Right forelimb (tissue), 1 donor: ENCODE results near the gene CES5A.
A peak's percentile ranks its signal among the peaks of the same experiment; 100 is the strongest.
"Not testable (repeated sequence)": the region's sequence is repeated elsewhere in the genome, so short reads cannot be mapped to it uniquely, and the experiment has no call there.

ENCODE experiments used
- DNase-seq: peaks from one replicate; pipeline ENCODE4 v3.0.0-alpha.2; 2018

The CES5A gene

GRCh38 chr16:55825115-55825728 is 50.0 kb downstream of the CES5A start:
- no peak for DNase-seq

- DNase-seq = no peak
These were observed 50.6 kb downstream of the CES5A start for GRCh38 chr16:55824473-55825000.

DNA sequence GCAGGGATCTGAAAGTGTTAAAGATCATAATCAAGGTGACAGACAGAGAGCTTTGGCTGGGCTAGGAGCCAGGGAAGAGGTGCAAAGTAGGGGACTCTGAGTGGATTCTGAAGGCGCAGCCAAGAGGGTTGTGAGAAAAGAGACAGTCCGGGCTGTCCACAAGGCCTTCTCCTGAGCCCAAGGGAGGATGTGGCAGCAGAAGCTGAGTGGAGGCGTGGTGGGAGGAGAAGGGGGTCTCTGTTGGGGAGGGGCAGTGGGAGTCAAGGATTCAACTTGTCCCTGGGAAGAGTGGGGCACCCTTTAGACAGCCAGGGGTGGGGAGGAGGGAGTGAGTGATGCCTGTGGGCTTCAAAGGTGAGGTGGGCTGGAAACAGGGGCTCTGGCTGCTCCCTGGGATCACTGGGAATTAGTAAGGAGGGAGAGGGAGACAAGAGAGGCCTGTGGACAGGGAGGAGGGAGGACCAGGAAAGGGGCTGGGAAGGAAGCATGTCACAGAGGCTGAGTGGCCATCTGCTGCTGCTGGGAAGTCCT is 52.8 kb downstream of the CES5A start:
- DNase-seq = no peak

- DNase-seq = no peak
These were observed 54.0 kb downstream of the CES5A start for GRCh38 chr16:55821210-55821609.

DNA sequence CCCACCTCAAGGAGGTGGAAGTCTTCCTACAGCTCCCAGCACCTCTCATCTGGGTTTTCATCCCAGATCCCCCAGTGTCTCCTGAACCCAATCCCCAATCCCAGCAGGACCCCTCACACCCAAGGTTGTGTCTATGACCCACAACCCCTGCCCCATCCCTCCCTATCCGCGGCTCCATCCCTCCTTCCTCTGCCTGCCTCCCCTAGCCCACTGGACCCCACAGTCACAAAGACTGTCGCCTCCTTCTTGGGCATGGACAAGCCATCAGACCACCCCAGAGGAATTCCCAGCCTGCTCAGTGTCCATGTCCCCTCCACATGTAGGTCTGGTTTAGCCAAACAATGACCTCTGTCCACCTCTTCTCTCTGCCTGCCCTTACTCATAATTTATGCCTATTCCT is 54.6 kb downstream of the CES5A start:
- no peak for DNase-seq

- no peak for DNase-seq
These were observed 57.8 kb downstream of the CES5A start for GRCh38 chr16:55817236-55817912.

GRCh38 chr16:55816222-55816621 is 59.0 kb downstream of the CES5A start:
- DNase-seq = peak; percentile 30

- peak; percentile 23 for DNase-seq
These were observed 59.9 kb downstream of the CES5A start for GRCh38 chr16:55815320-55815719.

DNA sequence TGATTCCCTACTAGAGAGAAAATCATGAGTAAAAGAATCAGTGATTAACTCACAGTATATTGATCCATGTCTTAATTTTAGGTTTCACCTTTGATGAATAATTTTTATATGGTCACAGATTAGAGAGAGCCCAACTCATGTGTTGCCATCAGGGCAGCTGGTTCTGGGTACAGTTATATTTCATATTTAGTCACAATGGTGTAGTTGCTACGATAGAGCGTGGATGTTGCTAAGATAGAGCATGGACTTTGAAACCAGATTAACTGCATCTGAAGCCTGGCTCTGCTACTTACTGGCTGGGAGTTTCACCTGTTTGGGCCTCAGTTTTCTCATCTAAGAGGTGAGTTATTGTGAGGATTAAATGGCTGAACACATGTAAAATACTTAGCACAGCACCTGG is 61.0 kb downstream of the CES5A start:
- not testable (repeated sequence) for DNase-seq

DNA sequence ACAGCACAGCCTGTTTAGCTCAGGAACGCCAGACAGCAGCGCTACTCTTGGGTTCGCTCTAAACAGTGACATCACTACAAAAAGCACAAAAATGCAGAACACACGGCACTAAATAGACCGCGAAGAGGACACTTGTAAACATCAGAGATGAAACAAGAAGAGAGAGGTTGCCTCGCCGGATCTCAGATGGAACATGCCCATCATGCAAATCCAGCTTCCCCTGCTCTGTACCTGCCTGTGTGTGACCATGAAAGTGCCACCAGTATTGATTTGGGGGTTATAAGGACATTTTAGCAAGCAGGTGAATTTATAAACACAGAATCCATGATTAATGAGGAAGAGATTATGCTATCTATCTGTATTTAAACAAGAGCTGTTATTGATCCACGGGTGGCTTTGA is 61.4 kb downstream of the CES5A start:
- peak; percentile 15 for DNase-seq

GRCh38 chr16:55812951-55813350 is 62.2 kb downstream of the CES5A start:
- no peak for DNase-seq

GRCh38 chr16:55811811-55812210 is 63.4 kb downstream of the CES5A start:
- DNase-seq = peak; percentile 21

- DNase-seq = peak; percentile 17
These were observed 64.7 kb downstream of the CES5A start for GRCh38 chr16:55810451-55810961.

GRCh38 chr16:55809851-55810250 is 65.3 kb downstream of the CES5A start:
- no peak for DNase-seq

GRCh38 chr16:55809386-55809785 is 65.8 kb downstream of the CES5A start:
- no peak for DNase-seq

GRCh38 chr16:55808286-55808685 is 66.9 kb downstream of the CES5A start:
- not testable (repeated sequence) for DNase-seq

DNA sequence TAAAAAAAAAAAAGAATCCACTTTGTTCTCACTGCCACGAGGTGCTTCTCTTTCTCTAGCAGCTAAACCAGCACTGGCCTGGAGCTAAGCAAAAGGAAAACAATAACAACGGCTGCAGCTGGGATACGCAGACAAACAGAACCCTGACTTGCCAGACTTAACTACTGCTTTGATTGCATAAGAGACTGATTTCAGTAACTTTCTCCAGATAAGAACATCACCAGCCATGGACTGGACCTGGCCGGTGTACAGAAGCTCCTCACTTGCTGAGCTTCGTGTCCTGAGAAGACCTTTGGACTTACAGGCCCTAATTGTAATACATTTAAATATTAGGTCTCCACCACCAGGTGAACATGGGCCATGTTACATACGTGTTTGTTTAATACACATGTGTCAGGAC is 70.1 kb downstream of the CES5A start:
- not testable (repeated sequence) for DNase-seq

DNA sequence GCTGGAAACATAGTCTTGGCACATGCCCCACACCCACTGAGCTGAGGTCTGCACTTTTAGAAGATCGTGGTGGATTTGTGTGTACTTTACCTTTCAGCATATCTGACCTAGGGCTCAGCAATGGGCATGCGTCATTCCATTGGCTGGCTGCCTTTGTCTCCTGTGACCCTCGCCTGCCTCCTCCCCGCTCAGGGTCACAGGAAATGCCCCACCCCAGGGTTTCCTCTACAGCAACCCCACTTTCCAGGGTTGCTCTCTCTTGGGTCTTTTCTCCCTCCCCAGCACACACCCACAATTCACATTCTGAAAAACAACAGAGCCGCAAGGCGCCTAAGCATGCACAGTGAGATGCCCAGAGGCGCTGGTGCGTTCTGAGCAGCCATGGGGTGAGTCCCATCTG is 71.5 kb downstream of the CES5A start:
- not testable (repeated sequence) for DNase-seq
